NCI-H524 treated with DMSO at 0.1 percent for 48 hours (cell line): ENCODE measurements around the gene HS1BP3.

Experiments
- DNase-seq: peaks from one replicate; lab custom pipeline; 2025; lab: John Stamatoyannopoulos, UW

HS1BP3 gene

GRCh38 chr2:20645761-20646160 is 5.1 kb downstream of the HS1BP3 start:
- no peak for DNase-seq

- DNase-seq = no peak
Measured at GRCh38 chr2:20645301-20645701, 5.6 kb downstream of the HS1BP3 start.

- DNase-seq = no peak
Measured at GRCh38 chr2:20643826-20644225, 7.1 kb downstream of the HS1BP3 start.

- no peak for DNase-seq
Measured at GRCh38 chr2:20643060-20643459, 7.8 kb downstream of the HS1BP3 start.

GRCh38 chr2:20642055-20642971 is 8.6 kb downstream of the HS1BP3 start:
- DNase-seq = peak; percentile 15

GRCh38 chr2:20641123-20641985 is 9.5 kb downstream of the HS1BP3 start:
- DNase-seq = no peak

- DNase-seq = no peak
Measured at GRCh38 chr2:20640411-20641122, 10.3 kb downstream of the HS1BP3 start.

- DNase-seq = no peak
Measured at GRCh38 chr2:20638646-20639430, 12.1 kb downstream of the HS1BP3 start.

- no peak for DNase-seq
Measured at GRCh38 chr2:20638014-20638413, 12.9 kb downstream of the HS1BP3 start.

- no peak for DNase-seq
Measured at GRCh38 chr2:20637147-20637546, 13.8 kb downstream of the HS1BP3 start.

- no peak for DNase-seq
Measured at GRCh38 chr2:20635675-20636584, 15.0 kb downstream of the HS1BP3 start.

- no peak for DNase-seq
Measured at GRCh38 chr2:20635113-20635510, 15.8 kb downstream of the HS1BP3 start.

- DNase-seq = no peak
Measured at GRCh38 chr2:20634507-20635112, 16.3 kb downstream of the HS1BP3 start.

- no peak for DNase-seq
Measured at GRCh38 chr2:20633794-20634506, 16.9 kb downstream of the HS1BP3 start.

GRCh38 chr2:20633001-20633400 is 17.9 kb downstream of the HS1BP3 start:
- no peak for DNase-seq

GRCh38 chr2:20632446-20632990 is 18.4 kb downstream of the HS1BP3 start:
- DNase-seq = no peak

GRCh38 chr2:20631617-20632307 is 19.1 kb downstream of the HS1BP3 start:
- no peak for DNase-seq

GRCh38 chr2:20630967-20631366 is 19.9 kb downstream of the HS1BP3 start:
- no peak for DNase-seq
